ENCODE data around the gene STX3. TPM values are rescaled to one million over a fixed set of nuclear protein-coding genes. Genes with fewer than 3 reads are reported as not detected.

The STX3 gene
- 10 to 100 TPM; 89.1 to 92.3 TPM for total RNA-seq

DNA sequence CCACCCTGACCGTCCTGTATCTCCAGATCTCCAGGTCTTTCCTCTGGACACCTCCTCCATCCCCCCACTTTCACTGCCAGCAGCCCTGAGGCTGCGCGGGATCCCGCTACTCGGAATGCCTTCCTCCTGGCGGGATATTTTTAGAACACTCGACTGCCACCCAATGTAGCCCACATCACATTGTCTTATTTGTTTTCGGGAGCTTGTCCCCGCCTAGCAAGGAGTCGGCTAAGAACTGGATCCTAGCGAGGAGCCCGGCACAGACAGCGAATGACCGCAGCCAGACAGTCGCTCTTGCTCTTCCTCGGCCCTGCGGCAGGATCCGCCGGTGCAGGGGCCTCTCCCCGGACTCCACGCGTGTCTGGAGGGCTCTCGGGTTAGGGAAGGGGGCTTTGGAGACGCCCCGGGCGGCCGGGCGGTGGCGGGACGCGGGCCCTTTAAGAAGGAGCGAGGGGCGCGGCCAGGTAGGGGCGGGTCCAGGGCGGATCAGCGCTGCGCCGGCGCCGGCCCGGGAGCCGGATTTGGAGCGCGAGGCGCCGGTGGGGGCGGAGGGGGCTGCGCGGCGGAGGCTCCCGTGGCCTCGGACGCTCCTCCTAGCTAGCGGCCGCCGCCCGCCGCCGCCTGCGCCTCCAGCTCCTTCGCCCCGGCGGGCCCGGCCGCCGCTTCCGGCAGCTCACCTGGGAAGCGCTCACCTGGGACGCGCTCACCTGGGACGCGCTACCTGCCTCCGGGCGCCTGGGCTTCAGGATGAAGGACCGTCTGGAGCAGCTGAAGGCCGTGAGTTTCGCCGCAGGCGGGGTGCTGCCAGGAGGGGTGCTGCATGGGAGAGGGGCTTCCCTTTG lies at the start of gene STX3:
Gene STX3, plus strand, starts transcription at position 518 of the 842 bp plus-strand sequence. Its CDS starts 230 bp downstream, at position 748.
- H3K4me3 Mint-ChIP-seq, result peak within 1 kb of the TSS; percentile 84
- peaks cover 36% of the 10 kb centered on the region for H3K36me3 Mint-ChIP-seq (ENCODE audit: low read depth)
- DNase-seq, result peak; percentile 80
- no peaks in the 10 kb centered on the region for H3K9me3 Mint-ChIP-seq
- H3K4me1 Mint-ChIP-seq, result peaks cover 43% of the 10 kb centered on the region
- ChIA-PET POLR2A (interaction anchor here (0.7 to 5.3 kb wide), 17 partner anchors 11 to 146 kb away, joined by 3 to 64 read pairs (median 4); partner anchors contain the start of genes MRPL16 and PATL1), CTCF (interaction anchor here (0.7 to 6.1 kb wide), 18 partner anchors 9 to 164 kb away, joined by 3 to 99 read pairs (median 5); partner anchors contain the start of genes MRPL16 and PATL1)
- H3K27me3 Mint-ChIP-seq, result peaks cover 3% of the 10 kb centered on the region
- H3K27ac Mint-ChIP-seq, result peak within 1 kb of the TSS; percentile 83

DNA sequence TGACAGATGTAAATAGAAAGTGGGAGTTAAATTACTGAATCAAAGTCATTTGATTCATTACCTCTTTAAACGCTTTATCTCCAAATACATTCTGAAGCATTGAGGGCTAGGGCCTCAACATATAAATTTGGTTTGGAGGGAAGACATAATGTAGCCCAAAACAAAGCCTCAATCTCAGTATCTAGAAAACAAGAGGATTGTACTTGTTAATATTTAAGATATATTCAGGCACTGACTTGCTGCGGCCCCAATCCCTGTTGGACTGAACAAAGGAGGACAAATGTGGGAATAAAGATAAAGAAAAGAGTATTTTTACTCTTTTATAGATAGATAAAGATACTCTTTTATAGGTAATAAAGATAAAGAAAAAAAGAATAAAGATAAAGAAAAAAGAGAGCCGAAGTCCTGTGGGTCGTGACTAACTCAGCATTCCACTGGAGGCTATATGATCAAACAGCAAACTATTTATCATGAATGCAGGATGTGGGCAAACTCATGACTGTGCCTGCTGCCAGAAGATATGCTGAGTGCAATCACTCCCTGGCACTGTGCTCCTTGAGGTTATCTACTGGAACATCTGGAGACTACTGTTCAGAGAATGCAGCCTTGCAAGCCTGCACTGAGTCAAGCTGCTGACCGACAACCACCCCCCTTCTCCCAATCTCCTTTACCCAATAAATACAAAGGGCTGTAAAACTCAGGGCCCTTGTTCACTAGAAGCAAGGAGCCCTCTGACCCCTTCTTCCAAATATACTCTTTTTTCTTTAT lies 48.5 kb upstream of the STX3 start:
- Mint-ChIP-seq H3K36me3 (ENCODE audit: low read depth) (no peaks in the 10 kb centered on the region), H3K27ac (no peak overlapping the region), H3K9me3 (no peaks in the 10 kb centered on the region), H3K4me1 (no peaks in the 10 kb centered on the region), H3K4me3 (no peak overlapping the region), H3K27me3 (peaks cover 10% of the 10 kb centered on the region)
- CTCF ChIA-PET, result no interaction called here
- POLR2A ChIA-PET, result no interaction called here
- no peak for DNase-seq

DNA sequence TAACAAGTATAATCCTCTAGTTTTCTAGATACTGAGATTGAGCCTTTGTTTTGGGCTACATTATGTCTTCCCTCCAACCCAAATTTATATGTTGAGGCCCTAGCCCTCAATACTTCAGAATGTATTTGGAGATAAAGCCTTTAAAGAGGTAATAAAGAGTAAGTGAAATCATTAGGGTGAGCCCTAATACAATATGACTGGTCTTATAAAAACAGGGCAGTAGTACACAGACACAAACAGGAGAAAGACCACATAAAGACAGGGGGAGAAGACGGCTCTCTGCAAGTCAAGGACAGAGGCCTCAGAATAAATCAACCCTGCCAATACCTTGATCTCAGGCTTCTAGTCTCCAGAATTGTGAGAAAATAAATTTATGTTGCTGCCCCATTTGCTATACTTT lies 47.8 kb upstream of the STX3 start:
- DNase-seq, result no peak
- CTCF ChIA-PET, result no interaction called here

GRCh38 chr11:59708537-59708936 lies 46.6 kb upstream of the STX3 start:
- H3K27ac Mint-ChIP-seq, result no peak overlapping the region
- H3K4me3 Mint-ChIP-seq, result no peak overlapping the region
- no peaks in the 10 kb centered on the region for H3K9me3 Mint-ChIP-seq
- peaks cover 15% of the 10 kb centered on the region for H3K27me3 Mint-ChIP-seq
- no peak for DNase-seq
- H3K36me3 Mint-ChIP-seq (ENCODE audit: low read depth), result no peaks in the 10 kb centered on the region
- ChIA-PET POLR2A (no interaction called here), CTCF (no interaction called here)
- no peaks in the 10 kb centered on the region for H3K4me1 Mint-ChIP-seq

More for the DNA sequence above, 47.8 kb upstream of the STX3 start:
- no peaks in the 10 kb centered on the region for H3K9me3 Mint-ChIP-seq
- H3K27ac Mint-ChIP-seq, result no peak overlapping the region
- H3K4me1 Mint-ChIP-seq, result no peaks in the 10 kb centered on the region
- H3K27me3 Mint-ChIP-seq, result peaks cover 10% of the 10 kb centered on the region
- no peak overlapping the region for H3K4me3 Mint-ChIP-seq
- POLR2A ChIA-PET, result no interaction called here
- H3K36me3 Mint-ChIP-seq (ENCODE audit: low read depth), result no peaks in the 10 kb centered on the region

GRCh38 chr11:59710136-59710847 lies 44.9 kb upstream of the STX3 start:
- Mint-ChIP-seq H3K27me3 (peaks cover 14% of the 10 kb centered on the region), H3K9me3 (no peaks in the 10 kb centered on the region), H3K4me1 (no peaks in the 10 kb centered on the region), H3K36me3 (ENCODE audit: low read depth) (no peaks in the 10 kb centered on the region), H3K4me3 (no peak overlapping the region), H3K27ac (no peak overlapping the region)
- ChIA-PET POLR2A (no interaction called here), CTCF (no interaction called here)
- no peak for DNase-seq

DNA sequence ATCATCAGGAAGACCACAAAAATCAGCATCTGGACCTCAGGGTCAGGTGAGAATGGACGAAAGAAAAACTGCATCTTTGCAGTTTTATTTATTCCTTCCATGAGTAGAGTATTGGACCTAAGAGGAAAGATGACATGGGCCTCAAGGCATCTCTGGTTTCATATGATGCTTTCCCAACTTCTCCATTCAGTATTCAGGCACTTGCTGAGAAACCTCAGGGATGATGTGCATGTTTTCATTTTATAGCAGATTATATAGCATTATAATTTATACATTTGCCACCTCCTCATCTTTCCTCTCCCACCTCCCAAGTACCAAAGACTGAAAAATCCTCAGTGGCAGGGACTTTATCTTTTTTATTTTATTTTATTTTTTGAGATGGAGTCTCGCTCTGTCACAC lies 41.4 kb upstream of the STX3 start, which contains the start of gene OR10V1:
Gene OR10V1, minus strand, starts transcription at position 101 of the 400 bp plus-strand sequence. Its CDS starts 0 bp downstream, at position 101.
- no peak for DNase-seq
- Mint-ChIP-seq H3K4me3 (no peak within 1 kb of the TSS), H3K9me3 (no peaks in the 10 kb centered on the region), H3K27ac (no peak within 1 kb of the TSS), H3K4me1 (no peaks in the 10 kb centered on the region), H3K27me3 (peaks cover 33% of the 10 kb centered on the region), H3K36me3 (ENCODE audit: low read depth) (no peaks in the 10 kb centered on the region)
- ChIA-PET CTCF (no interaction called here), POLR2A (no interaction called here)

DNA sequence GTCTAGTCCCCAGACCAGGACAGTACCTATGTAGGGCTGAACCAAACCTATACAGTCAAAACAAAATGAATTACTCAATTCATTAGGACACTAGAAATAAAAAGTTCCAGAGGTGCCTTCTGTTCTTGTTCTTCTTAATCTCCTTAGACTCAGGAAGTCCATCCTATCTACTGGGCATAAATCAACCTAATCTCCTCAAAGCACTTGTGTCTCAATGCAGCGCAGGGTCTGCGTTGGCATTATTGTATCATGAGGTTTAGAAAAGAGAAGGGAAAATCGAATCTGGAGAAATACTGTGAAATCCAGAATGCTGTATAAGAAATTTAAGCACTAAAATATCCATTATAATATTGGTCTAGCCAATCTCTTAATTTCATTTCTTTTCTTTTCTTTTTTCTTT lies 39.1 kb upstream of the STX3 start:
- no peak overlapping the region for H3K4me3 Mint-ChIP-seq
- H3K27ac Mint-ChIP-seq, result no peak overlapping the region
- POLR2A ChIA-PET, result no interaction called here
- H3K27me3 Mint-ChIP-seq, result peaks cover 34% of the 10 kb centered on the region
- no peaks in the 10 kb centered on the region for H3K9me3 Mint-ChIP-seq
- no peak for DNase-seq
- H3K36me3 Mint-ChIP-seq (ENCODE audit: low read depth), result no peaks in the 10 kb centered on the region
- no peaks in the 10 kb centered on the region for H3K4me1 Mint-ChIP-seq
- CTCF ChIA-PET, result no interaction called here

- ChIA-PET POLR2A (no interaction called here), CTCF (no interaction called here)
- Mint-ChIP-seq H3K36me3 (ENCODE audit: low read depth) (no peaks in the 10 kb centered on the region), H3K4me1 (no peaks in the 10 kb centered on the region), H3K9me3 (no peaks in the 10 kb centered on the region), H3K4me3 (no peak overlapping the region), H3K27me3 (peaks cover 44% of the 10 kb centered on the region), H3K27ac (no peak overlapping the region)
- DNase-seq, result no peak
Measured at GRCh38 chr11:59719556-59719955, 35.6 kb upstream of the STX3 start.

DNA sequence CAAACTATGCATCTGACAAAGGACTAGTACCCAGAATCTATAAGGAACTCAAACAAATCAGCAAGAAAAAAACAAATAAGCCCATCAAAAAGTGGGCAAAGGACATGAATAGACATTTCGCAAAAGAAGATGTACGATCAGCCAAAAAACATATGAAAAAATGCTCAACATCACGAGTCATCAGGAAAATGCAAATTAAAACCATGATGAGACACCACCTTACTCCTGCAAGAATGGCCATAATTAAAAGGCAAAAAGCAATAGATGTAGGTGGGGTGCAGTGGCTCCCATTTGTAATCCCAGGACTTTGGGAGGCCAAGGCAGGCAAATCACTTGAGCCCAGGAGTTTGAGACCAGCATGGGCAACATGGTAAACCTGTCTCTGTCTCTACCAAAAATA lies 31.1 kb upstream of the STX3 start:
- Mint-ChIP-seq H3K4me3 (no peak overlapping the region), H3K36me3 (ENCODE audit: low read depth) (peaks cover 2% of the 10 kb centered on the region), H3K27ac (no peak overlapping the region), H3K9me3 (peaks cover 8% of the 10 kb centered on the region), H3K4me1 (peaks cover 15% of the 10 kb centered on the region), H3K27me3 (peaks cover 22% of the 10 kb centered on the region)
- CTCF ChIA-PET, result no interaction called here
- POLR2A ChIA-PET, result no interaction called here
- no peak for DNase-seq

DNA sequence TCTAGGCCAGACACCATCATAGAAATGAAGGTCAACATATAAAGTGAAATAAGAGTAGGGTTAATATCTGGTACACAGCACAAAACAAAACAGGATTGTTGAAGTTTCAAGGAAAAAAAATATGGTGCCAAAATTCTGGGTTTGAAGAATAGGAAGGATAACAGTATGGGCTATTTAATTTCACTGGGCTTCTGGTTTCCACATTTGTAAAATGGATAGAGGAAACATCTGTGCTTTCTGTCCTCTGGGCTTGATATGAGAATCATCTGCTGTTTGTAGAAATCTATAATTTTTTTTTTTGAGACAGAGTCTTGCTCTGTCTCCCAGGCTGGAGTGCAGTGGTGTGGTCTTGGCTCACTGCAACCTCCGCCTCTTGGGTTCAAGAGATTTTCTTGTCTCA lies 27.8 kb upstream of the STX3 start:
- H3K4me1 Mint-ChIP-seq, result peaks cover 18% of the 10 kb centered on the region
- peaks cover 11% of the 10 kb centered on the region for H3K27me3 Mint-ChIP-seq
- DNase-seq, result no peak
- H3K27ac Mint-ChIP-seq, result no peak overlapping the region
- CTCF ChIA-PET, result no interaction called here
- POLR2A ChIA-PET, result no interaction called here
- H3K9me3 Mint-ChIP-seq, result peaks cover 11% of the 10 kb centered on the region
- H3K4me3 Mint-ChIP-seq, result no peak overlapping the region
- H3K36me3 Mint-ChIP-seq (ENCODE audit: low read depth), result peaks cover 6% of the 10 kb centered on the region

- Mint-ChIP-seq H3K27ac (no peak overlapping the region), H3K4me3 (no peak overlapping the region), H3K9me3 (peaks cover 11% of the 10 kb centered on the region), H3K4me1 (peaks cover 18% of the 10 kb centered on the region), H3K27me3 (peaks cover 7% of the 10 kb centered on the region), H3K36me3 (ENCODE audit: low read depth) (peaks cover 6% of the 10 kb centered on the region)
- no peak for DNase-seq
- ChIA-PET POLR2A (interaction anchor here (1.5 kb wide), 1 partner anchor 60 kb away, joined by 4 read pairs; the partner anchor contains the start of gene PATL1), CTCF (no interaction called here)
Measured at GRCh38 chr11:59728154-59728553, 27.0 kb upstream of the STX3 start.

- DNase-seq, result peak; percentile 61
- Mint-ChIP-seq H3K4me1 (peaks cover 18% of the 10 kb centered on the region), H3K9me3 (peaks cover 11% of the 10 kb centered on the region), H3K36me3 (ENCODE audit: low read depth) (peaks cover 6% of the 10 kb centered on the region), H3K27ac (peak overlapping the region; percentile 44), H3K4me3 (no peak overlapping the region), H3K27me3 (peaks cover 4% of the 10 kb centered on the region)
- ChIA-PET POLR2A (interaction anchor here (0.7 to 1.5 kb wide), 3 partner anchors 14 to 80 kb away, joined by 3 to 4 read pairs (median 3); partner anchors contain the start of gene PATL1), CTCF (interaction anchor here (1.0 to 1.1 kb wide), 2 partner anchors 47 to 60 kb away, joined by 3 to 4 read pairs; partner anchors contain the start of gene PATL1)
Measured at GRCh38 chr11:59728913-59729312, 26.3 kb upstream of the STX3 start.

DNA sequence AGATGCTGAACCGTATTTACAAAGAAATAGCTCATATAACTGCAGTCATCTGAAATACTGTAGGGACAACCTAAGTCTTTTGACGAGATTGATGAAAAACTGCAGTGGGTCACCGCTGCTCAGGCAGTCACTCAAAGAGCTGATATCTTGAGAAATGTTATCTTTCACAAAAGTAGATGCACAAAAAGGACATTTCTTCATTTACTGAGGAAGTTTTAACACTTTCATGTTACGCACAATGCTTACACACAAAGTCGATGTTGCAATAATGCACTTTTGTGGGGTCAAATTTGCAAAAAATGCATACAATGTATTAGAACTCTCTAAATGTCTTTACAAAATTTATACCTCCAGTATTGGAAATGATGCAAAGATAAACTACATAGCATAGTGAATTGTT lies 25.3 kb upstream of the STX3 start:
- Mint-ChIP-seq H3K4me3 (no peak overlapping the region), H3K27me3 (peaks cover under 1% of the 10 kb centered on the region), H3K4me1 (peaks cover 18% of the 10 kb centered on the region), H3K9me3 (peaks cover 11% of the 10 kb centered on the region), H3K36me3 (ENCODE audit: low read depth) (peaks cover 6% of the 10 kb centered on the region), H3K27ac (no peak overlapping the region)
- POLR2A ChIA-PET, result interaction anchor here (0.9 kb wide), 1 partner anchor 79 kb away, joined by 3 read pairs; no protein-coding TSS in a partner anchor
- CTCF ChIA-PET, result no interaction called here
- no peak for DNase-seq
